AG04450 (cell line): ENCODE results near the gene GNA15. TPM values are rescaled to one million over a fixed set of nuclear protein-coding genes. Genes with fewer than 3 reads are reported as not detected.
"Not testable (repeated sequence)": the region's sequence is repeated elsewhere in the genome, so short reads cannot be mapped to it uniquely, and the experiment has no call there.

Experiments
- CTCF ChIA-PET: fragments of 300-600, 350-600 bp; formaldehyde crosslinking; extraction: SDS; loops from one replicate; lab custom pipeline; 2022; ENCODE audit warnings: antibody characterized with exemption, inconsistent platforms; lab: Charles Lee
- POLR2A ChIA-PET: fragments of 350-600 bp; formaldehyde crosslinking; extraction: SDS; loops from one replicate; lab custom pipeline; 2021; ENCODE audit warnings: antibody characterized with exemption, inconsistent platforms; lab: Yijun Ruan, JAX
- DNase-seq: peaks from one replicate; pipeline ENCODE4 v3.0.0-alpha.2; 2011; ENCODE audit warnings: low read depth, low spot score
- H3K27ac ChIP-seq: one replicate; pipeline ENCODE4 v1.5.1; 2012; ENCODE audit warnings: low read depth, low read length, control low read depth
- H3K27me3 ChIP-seq: one replicate; pipeline ENCODE4 v1.6.0; 2012; ENCODE audit warnings: low read length; ENCODE audit not compliant: control insufficient read depth, insufficient read depth
- H3K4me3 ChIP-seq: 2 replicates; pipeline ENCODE4 v1.5.1; 2011; ENCODE audit warnings: mild to moderate bottlenecking, low read depth, low read length, control low read depth
- H3K9me3 ChIP-seq: 2 replicates; pipeline ENCODE4 v1.5.1; 2012; ENCODE audit warnings: low read length; ENCODE audit not compliant: control insufficient read depth, insufficient read depth
- CTCF ChIP-seq: IDR thresholded peaks from 2 replicates; pipeline ENCODE4 v1.5.1; 2011; ENCODE audit warnings: low read depth, low read length, control low read depth, inconsistent platforms
- polyA minus RNA-seq: library from RNA; depleted of rRNA, polyadenylated mRNA; stranded (reverse); fragments of >200 nt; gene quantifications from 2 replicates; pipeline ENCODE4 v1.2.3, GENCODE V29; 2011; rRNA and poly(A)+ RNA removed
- polyA plus RNA-seq: library from polyadenylated mRNA; depleted of rRNA; stranded (reverse); fragments of >200 nt; gene quantifications from 2 replicates; pipeline ENCODE4 v1.2.3, GENCODE V29; 2011; rRNA removed

The GNA15 gene
- polyA plus RNA-seq: not detected in 2 replicates
- not detected in 2 replicates for polyA minus RNA-seq

GRCh38 chr19:3135961-3136683, at the start of gene GNA15:
GNA15 (plus strand) TSS chr19:3136033; CDS start chr19:3136451, 418 bp downstream.
- ChIA-PET CTCF (interaction anchor here (0.7 to 1.6 kb wide), 3 partner anchors 10 to 27 kb away, joined by 3 to 4 read pairs (median 3); no protein-coding TSS in a partner anchor), POLR2A (no interaction called here)
- H3K9me3 ChIP-seq: peaks cover 9% of the 10 kb centered on the region; the same call in 1 of the 2 replicates
- DNase-seq: no peak
- TF ChIP-seq CTCF: no peak
- H3K27ac ChIP-seq: no peak within 1 kb of the TSS
- no peaks in the 10 kb centered on the region for H3K27me3 ChIP-seq
- H3K4me3 ChIP-seq: no peak within 1 kb of the TSS

GRCh38 chr19:3087769-3088168, 48.1 kb upstream of the GNA15 start:
- H3K27me3 ChIP-seq: no peaks in the 10 kb centered on the region
- CTCF ChIA-PET: interaction anchor here (1.3 kb wide), 1 partner anchor 16 kb away, joined by 3 read pairs; no protein-coding TSS in a partner anchor

GRCh38 chr19:3089299-3089855, 46.5 kb upstream of the GNA15 start:
- H3K27me3 ChIP-seq, H3K27ac ChIP-seq, H3K9me3 ChIP-seq, H3K4me3 ChIP-seq, POLR2A ChIA-PET, DNase-seq: not testable (repeated sequence)
- CTCF ChIA-PET: interaction anchor here (1.6 to 2.2 kb wide), 2 partner anchors 13 to 15 kb away, joined by 7 to 11 read pairs; no protein-coding TSS in a partner anchor

More at GRCh38 chr19:3087769-3088168, 48.1 kb upstream of the GNA15 start:
- DNase-seq: no peak
- no peaks in the 10 kb centered on the region for H3K9me3 ChIP-seq
- H3K4me3 ChIP-seq: no peak overlapping the region
- H3K27ac ChIP-seq: no peak overlapping the region
- TF ChIP-seq CTCF: no peak
- POLR2A ChIA-PET: no interaction called here

GRCh38 chr19:3094601-3095440, 41.0 kb upstream of the GNA15 start:
- ChIA-PET CTCF (no interaction called here), POLR2A (interaction anchor here (0.5 to 0.6 kb wide), 2 partner anchors 19 to 22 kb away, joined by 3 to 6 read pairs; no protein-coding TSS in a partner anchor)
- no peaks in the 10 kb centered on the region for H3K9me3 ChIP-seq
- no peak for TF ChIP-seq CTCF
- peak overlapping the region; percentile 87 for H3K4me3 ChIP-seq
- H3K27me3 ChIP-seq: no peaks in the 10 kb centered on the region
- peak overlapping the region; percentile 21 for H3K27ac ChIP-seq
- DNase-seq: no peak

GRCh38 chr19:3095441-3096191, 40.2 kb upstream of the GNA15 start:
- no peak for TF ChIP-seq CTCF
- no peak for DNase-seq
- Histone ChIP-seq H3K27me3 (no peaks in the 10 kb centered on the region), H3K9me3 (no peaks in the 10 kb centered on the region), H3K4me3 (peak overlapping the region; percentile 87), H3K27ac (no peak overlapping the region)
- CTCF ChIA-PET: no interaction called here
- POLR2A ChIA-PET: interaction anchor here (0.7 kb wide), 1 partner anchor 13 kb away, joined by 8 read pairs; no protein-coding TSS in a partner anchor
